ENCODE results near the gene HOXC12. TPM values are rescaled to one million over a fixed set of nuclear protein-coding genes. Genes with fewer than 3 reads are reported as not detected.

HOXC12 gene
- total RNA-seq, 3 donors from 2014 or later = not detected

- Histone ChIP-seq H3K4me1 (ENCODE audit: low read depth) (peaks cover 12% of the 10 kb centered on the region), H3K9me3 (no peaks in the 10 kb centered on the region), H3K4me3 (no peak overlapping the region), H3K36me3 (ENCODE audit: low read depth) (no peaks in the 10 kb centered on the region)
- intact Hi-C loops (cut with DNase I, micrococcal nuclease) = no loop called here
- TF ChIP-seq CTCF (IDR thresholded peaks at IDR 0.05) = no peak
- DNase-seq (no peak), ATAC-seq (no peak)
Observed at GRCh38 chr12:53982648-53983567, 28.2 kb downstream of the HOXC12 start.

- Histone ChIP-seq H3K4me3 (no peak overlapping the region), H3K9me3 (no peaks in the 10 kb centered on the region), H3K36me3 (ENCODE audit: low read depth) (no peaks in the 10 kb centered on the region), H3K4me1 (ENCODE audit: low read depth) (peaks cover 12% of the 10 kb centered on the region)
- no peak for TF ChIP-seq CTCF (IDR thresholded peaks at IDR 0.05)
- no peak for DNase-seq
- intact Hi-C loops (cut with DNase I, micrococcal nuclease) = no loop called here
- ATAC-seq = no peak
Observed at GRCh38 chr12:53983568-53983949, 28.9 kb downstream of the HOXC12 start.

- H3K4me1 ChIP-seq (ENCODE audit: low read depth) = peaks cover 7% of the 10 kb centered on the region
- intact Hi-C loops (cut with DNase I, micrococcal nuclease) = no loop called here
- H3K9me3 ChIP-seq = no peaks in the 10 kb centered on the region
- H3K4me3 ChIP-seq = no peak overlapping the region
- H3K36me3 ChIP-seq (ENCODE audit: low read depth) = no peaks in the 10 kb centered on the region
- TF ChIP-seq CTCF (IDR thresholded peaks at IDR 0.05) = no peak
- DNase-seq (peak in 1 of 3 donors; percentile 36), ATAC-seq (no peak)
Observed at GRCh38 chr12:53983950-53984572, 29.4 kb downstream of the HOXC12 start.

- intact Hi-C loops (cut with DNase I, micrococcal nuclease) = no loop called here
- no peaks in the 10 kb centered on the region for H3K36me3 ChIP-seq (ENCODE audit: low read depth)
- no peaks in the 10 kb centered on the region for H3K9me3 ChIP-seq
- H3K4me3 ChIP-seq = no peak within 1 kb of the TSS
- H3K4me1 ChIP-seq (ENCODE audit: low read depth) = peaks cover 12% of the 10 kb centered on the region
- ATAC-seq (peak; percentile 82), DNase-seq (peak; percentile 66 to 77 (median 75))
- TF ChIP-seq CTCF (IDR thresholded peaks at IDR 0.05) = no peak
Observed at GRCh38 chr12:53984901-53985691, 30.4 kb downstream of the HOXC12 start, which contains the start of gene HOXC10. HOXC10 (plus strand) TSS chr12:53985146; CDS start chr12:53985260, 114 bp downstream.

- no peak for DNase-seq
Observed at GRCh38 chr12:53985692-53985993, 30.9 kb downstream of the HOXC12 start.

More at GRCh38 chr12:53985692-53985993, 30.9 kb downstream of the HOXC12 start:
- peaks cover 13% of the 10 kb centered on the region for H3K4me1 ChIP-seq (ENCODE audit: low read depth)
- no peaks in the 10 kb centered on the region for H3K36me3 ChIP-seq (ENCODE audit: low read depth)
- intact Hi-C loops (cut with DNase I, micrococcal nuclease) = no loop called here
- no peaks in the 10 kb centered on the region for H3K9me3 ChIP-seq
- ATAC-seq = no peak
- no peak for TF ChIP-seq CTCF (IDR thresholded peaks at IDR 0.05)
- H3K4me3 ChIP-seq = no peak overlapping the region

Measured in mucosa of descending colon (tissue), 3 donors.